Subcutaneous adipose tissue (tissue), 4 donors: ENCODE measurements around the gene TNIK. TPM values are rescaled to one million over a fixed set of nuclear protein-coding genes. Genes with fewer than 3 reads are reported as not detected.

Source experiments
- total RNA-seq, 4 donors: library from RNA; depleted of rRNA; stranded (reverse); fragments of >200 nt; gene quantifications; one replicate each; pipeline ENCODE4 v1.1.0, GENCODE V29; 2016
- TF ChIP-seq, protein P1 (sequence below): fragments of 450-650 bp; IDR thresholded peaks from one replicate; pipeline ENCODE4 v1.5.1; 2016; ENCODE audit warnings: low read depth, mild to moderate bottlenecking, control low read depth, antibody characterized with exemption, moderate library complexity

Gene TNIK
- total RNA-seq, 4 donors from 2014 or later: 1.5 to 11.7 (median 1.9) TPM

GRCh38 chr3:171327441-171328174 lies 132.6 kb downstream of the TNIK start:
- TF ChIP-seq, protein P1, sequence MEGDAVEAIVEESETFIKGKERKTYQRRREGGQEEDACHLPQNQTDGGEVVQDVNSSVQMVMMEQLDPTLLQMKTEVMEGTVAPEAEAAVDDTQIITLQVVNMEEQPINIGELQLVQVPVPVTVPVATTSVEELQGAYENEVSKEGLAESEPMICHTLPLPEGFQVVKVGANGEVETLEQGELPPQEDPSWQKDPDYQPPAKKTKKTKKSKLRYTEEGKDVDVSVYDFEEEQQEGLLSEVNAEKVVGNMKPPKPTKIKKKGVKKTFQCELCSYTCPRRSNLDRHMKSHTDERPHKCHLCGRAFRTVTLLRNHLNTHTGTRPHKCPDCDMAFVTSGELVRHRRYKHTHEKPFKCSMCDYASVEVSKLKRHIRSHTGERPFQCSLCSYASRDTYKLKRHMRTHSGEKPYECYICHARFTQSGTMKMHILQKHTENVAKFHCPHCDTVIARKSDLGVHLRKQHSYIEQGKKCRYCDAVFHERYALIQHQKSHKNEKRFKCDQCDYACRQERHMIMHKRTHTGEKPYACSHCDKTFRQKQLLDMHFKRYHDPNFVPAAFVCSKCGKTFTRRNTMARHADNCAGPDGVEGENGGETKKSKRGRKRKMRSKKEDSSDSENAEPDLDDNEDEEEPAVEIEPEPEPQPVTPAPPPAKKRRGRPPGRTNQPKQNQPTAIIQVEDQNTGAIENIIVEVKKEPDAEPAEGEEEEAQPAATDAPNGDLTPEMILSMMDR: no peak

DNA sequence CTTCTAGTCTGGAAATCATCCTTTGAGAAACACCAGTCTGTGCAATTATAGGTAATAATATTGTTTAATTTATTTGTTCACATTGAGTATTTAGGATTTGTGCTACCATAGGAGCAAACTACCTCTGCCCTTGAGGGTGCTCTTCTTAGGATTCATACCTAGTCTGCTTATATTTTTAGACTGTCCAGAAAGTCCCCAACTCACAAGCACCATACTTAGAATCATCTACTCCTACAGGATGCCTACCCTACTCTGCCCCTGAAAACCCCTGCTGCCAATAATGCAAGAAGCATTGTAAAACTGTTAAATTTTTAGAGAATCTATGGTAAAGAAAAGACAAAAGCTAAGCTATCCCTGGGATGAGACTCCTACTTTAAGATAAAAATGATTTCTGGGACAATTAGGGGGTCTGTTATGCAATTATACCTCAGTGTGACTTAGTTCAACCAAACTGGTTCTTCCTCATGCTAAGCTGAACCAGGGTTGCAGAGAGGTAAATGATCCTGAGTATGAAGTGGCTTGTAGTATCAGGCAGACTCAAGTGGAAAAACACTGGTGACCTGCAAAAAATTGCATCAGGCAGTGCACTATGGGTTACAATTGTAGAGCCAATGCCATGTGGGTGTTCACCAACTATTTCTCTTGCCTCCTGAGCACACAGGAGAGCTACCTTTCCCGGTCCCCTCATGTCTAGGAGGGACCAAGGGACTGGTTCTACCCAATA lies 133.3 kb downstream of the TNIK start:
- TF ChIP-seq, protein P1: no peak

- TF ChIP-seq, protein P1: no peak
Measured at GRCh38 chr3:171323938-171324536, 136.2 kb downstream of the TNIK start.

GRCh38 chr3:171321559-171322360 lies 138.4 kb downstream of the TNIK start:
- TF ChIP-seq, protein P1: no peak

- TF ChIP-seq, protein P1: no peak
Measured at GRCh38 chr3:171320750-171321558, 139.3 kb downstream of the TNIK start.

DNA sequence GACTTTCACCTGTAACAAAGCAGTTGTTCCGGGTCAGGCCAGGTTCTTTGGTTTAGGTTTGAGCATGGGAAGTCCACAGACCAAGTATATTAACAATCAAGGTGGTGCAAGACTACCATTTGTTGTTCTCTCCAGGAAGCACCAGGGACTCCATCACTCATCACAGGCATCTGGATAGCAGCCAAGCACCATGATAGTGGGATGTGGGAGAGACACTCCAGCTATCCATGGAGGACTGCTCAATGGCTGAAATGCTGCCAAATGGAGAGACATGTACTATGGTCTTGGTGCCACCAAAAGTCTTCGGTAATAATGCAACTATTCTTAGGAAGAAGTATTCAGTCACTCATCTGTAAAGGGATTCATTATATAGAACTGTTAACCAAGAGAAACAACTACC lies 143.0 kb downstream of the TNIK start:
- TF ChIP-seq, protein P1: no peak
